Retinal pigment epithelial cell (primary cell): ENCODE data around the gene TRAPPC6A.

Experiments used
- DNase-seq: peaks from one replicate; pipeline ENCODE4 v3.0.0-alpha.2; 2010; ENCODE audit warnings: low read depth
- H3K4me3 ChIP-seq: 2 replicates; pipeline ENCODE4 v1.5.1; 2011; ENCODE audit warnings: mild to moderate bottlenecking, low read length, control low read depth, moderate library complexity
- TF ChIP-seq, protein P1 (sequence below): conservative IDR thresholded peaks from 2 replicates; pipeline ENCODE4 v1.5.1; 2011; ENCODE audit warnings: low read depth, low read length, control low read depth, inconsistent platforms

Gene TRAPPC6A

DNA sequence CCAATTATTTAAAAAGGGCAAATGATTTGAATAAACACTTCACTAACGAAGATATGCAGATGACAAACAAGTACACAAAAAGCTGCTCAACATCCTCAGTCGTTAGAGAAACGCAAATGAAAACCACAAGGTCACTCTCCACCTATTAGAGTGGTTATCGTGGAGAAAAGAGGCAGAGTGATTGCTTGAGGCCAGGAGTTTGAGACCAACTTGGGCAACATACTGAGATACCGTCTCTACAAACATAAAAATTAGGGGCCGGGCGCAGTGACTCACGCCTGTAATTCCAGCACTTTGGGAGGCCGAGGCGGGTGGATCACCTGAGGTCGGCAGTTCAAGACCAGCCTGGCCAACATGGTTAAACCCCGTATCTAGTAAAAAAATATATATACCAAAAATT, 27.8 kb upstream of the TRAPPC6A start:
- no peak for DNase-seq
- H3K4me3 ChIP-seq, result no peak overlapping the region
- TF ChIP-seq, protein P1, sequence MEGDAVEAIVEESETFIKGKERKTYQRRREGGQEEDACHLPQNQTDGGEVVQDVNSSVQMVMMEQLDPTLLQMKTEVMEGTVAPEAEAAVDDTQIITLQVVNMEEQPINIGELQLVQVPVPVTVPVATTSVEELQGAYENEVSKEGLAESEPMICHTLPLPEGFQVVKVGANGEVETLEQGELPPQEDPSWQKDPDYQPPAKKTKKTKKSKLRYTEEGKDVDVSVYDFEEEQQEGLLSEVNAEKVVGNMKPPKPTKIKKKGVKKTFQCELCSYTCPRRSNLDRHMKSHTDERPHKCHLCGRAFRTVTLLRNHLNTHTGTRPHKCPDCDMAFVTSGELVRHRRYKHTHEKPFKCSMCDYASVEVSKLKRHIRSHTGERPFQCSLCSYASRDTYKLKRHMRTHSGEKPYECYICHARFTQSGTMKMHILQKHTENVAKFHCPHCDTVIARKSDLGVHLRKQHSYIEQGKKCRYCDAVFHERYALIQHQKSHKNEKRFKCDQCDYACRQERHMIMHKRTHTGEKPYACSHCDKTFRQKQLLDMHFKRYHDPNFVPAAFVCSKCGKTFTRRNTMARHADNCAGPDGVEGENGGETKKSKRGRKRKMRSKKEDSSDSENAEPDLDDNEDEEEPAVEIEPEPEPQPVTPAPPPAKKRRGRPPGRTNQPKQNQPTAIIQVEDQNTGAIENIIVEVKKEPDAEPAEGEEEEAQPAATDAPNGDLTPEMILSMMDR, result no peak

- H3K4me3 ChIP-seq, result no peak overlapping the region
- DNase-seq, result no peak
- TF ChIP-seq, protein P1, result no peak
Observed at GRCh38 chr19:45202637-45203036, 24.6 kb upstream of the TRAPPC6A start.

GRCh38 chr19:45200568-45200967, 22.5 kb upstream of the TRAPPC6A start:
- DNase-seq, result no peak
- H3K4me3 ChIP-seq, result no peak overlapping the region
- TF ChIP-seq, protein P1, result peak; percentile 42

- no peak for DNase-seq
- no peak overlapping the region for H3K4me3 ChIP-seq
- TF ChIP-seq, protein P1, result no peak
Observed at GRCh38 chr19:45195764-45196163, 17.7 kb upstream of the TRAPPC6A start.

DNA sequence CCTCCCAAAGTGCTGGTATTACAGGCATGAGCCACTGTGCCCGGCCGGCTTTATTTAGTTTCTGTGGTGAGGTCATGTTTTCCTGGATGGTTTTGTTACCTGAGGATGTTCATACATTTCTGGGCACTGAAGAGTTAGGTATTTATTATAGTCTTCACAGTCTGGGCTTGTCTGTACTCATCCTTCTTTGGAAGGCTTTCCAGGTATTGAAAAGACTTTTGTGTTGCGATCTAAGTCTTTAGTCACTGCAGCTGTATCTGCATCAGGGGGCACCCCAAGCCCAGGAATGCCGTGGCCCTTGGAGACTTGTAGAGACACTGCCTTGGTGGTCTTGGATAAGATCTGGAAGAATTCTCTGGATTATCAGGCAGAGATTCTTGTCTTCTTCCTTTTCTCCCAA, 13.3 kb upstream of the TRAPPC6A start:
- no peak for DNase-seq
- TF ChIP-seq, protein P1, result no peak
- no peak overlapping the region for H3K4me3 ChIP-seq

GRCh38 chr19:45189971-45190370, 11.9 kb upstream of the TRAPPC6A start:
- DNase-seq, result no peak
- TF ChIP-seq, protein P1, result no peak

DNA sequence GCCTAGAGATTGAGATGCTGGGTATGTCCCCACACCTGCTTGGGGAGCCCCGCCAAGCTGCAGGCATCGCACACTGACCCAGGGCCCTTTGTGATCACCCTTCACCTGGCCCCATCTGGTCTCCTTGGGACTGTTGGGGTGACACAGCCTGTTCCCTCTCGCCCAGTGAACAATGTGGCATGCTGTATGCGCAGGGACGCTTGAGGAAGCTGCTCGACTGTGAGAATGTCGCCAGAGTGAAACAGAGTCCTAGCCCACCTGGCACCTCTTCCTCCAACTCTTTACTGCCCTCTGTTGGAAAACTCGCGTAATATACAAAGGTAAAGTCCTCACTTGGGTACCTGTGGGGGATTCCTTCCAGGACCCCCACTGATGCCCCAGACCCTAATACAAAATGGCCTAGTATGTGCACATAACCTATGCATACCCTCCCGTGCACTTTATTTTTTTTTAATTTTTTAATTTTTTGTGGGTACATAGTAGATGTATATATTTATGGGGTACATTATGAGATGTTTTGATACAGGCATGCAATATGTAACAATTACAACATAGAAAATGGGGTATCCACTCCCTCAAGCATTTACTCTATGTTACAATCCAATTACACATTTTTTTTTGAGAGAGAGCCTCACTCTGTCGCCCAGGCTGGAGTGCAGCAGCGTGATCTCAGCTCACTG, 9.5 kb upstream of the TRAPPC6A start:
- H3K4me3 ChIP-seq, result no peak overlapping the region
- no peak for DNase-seq
- TF ChIP-seq, protein P1, result peak; percentile 65

More at GRCh38 chr19:45189971-45190370, 11.9 kb upstream of the TRAPPC6A start:
- no peak overlapping the region for H3K4me3 ChIP-seq
